Measurements from ENCODE around the gene GALNTL6.

The GALNTL6 gene

DNA sequence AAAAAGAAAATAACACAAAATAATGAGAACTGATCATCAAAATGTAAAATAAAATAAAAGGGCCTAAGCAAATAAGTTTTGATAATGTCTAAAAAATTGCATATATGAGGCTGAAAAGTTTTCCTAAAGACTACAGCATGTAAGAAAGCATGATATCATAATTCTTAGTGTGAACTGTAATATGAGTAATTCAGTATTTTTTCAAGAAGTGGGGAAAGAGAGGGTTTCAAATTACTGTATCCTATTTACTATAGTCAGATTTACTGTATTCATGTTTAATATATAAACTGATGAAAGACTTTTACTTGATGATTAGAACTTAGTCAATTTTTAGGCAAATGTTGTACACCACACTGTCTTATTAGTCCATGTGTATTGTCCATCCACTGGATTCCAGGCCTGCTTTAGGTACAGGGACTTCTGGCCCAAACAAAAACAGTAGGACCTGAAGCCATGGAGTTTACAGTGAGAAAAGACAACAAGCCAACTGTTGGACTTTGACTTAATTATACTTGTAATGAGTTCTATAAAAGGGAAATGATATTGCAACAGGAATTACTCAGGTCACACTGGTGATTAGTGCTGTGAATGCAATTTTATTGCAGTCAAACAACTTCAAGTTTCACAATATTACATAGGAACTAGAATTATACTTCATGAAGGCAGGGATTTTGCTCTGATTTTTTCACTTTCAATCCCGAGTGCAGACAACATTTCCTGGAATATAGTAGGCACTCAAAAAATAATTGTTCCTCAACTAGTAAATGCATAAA lies 837.7 kb downstream of the GALNTL6 start:
- no peaks in the 10 kb centered on the region for H3K27me3 ChIP-seq (ENCODE audit: control insufficient read depth in 1 of 2, insufficient read depth in 2 of 2, low read length in 2 of 2)
- H3K36me3 ChIP-seq (ENCODE audit: insufficient read depth, low read length), result no peaks in the 10 kb centered on the region
- no peak overlapping the region for H3K27ac ChIP-seq (ENCODE audit: low read depth, low read length)
- no peaks in the 10 kb centered on the region for H3K4me1 ChIP-seq (ENCODE audit: insufficient read depth, low read length)
- H3K9me3 ChIP-seq (ENCODE audit: low read length), result no peaks in the 10 kb centered on the region
- H3K9ac ChIP-seq (ENCODE audit: low read length), result no peak overlapping the region
- no peak overlapping the region for H3K4me3 ChIP-seq (ENCODE audit: low read depth in 1 of 2, low read length in 2 of 2)

GRCh38 chr4:172651961-172652360 lies 838.8 kb downstream of the GALNTL6 start:
- Histone ChIP-seq H3K27ac (ENCODE audit: low read depth, low read length) (no peak overlapping the region), H3K9ac (ENCODE audit: low read length) (no peak overlapping the region), H3K9me3 (ENCODE audit: low read length) (no peaks in the 10 kb centered on the region), H3K36me3 (ENCODE audit: insufficient read depth, low read length) (no peaks in the 10 kb centered on the region), H3K27me3 (ENCODE audit: control insufficient read depth in 1 of 2, insufficient read depth in 2 of 2, low read length in 2 of 2) (no peaks in the 10 kb centered on the region), H3K4me1 (ENCODE audit: insufficient read depth, low read length) (no peaks in the 10 kb centered on the region), H3K4me3 (ENCODE audit: low read depth in 1 of 2, low read length in 2 of 2) (no peak overlapping the region)

DNA sequence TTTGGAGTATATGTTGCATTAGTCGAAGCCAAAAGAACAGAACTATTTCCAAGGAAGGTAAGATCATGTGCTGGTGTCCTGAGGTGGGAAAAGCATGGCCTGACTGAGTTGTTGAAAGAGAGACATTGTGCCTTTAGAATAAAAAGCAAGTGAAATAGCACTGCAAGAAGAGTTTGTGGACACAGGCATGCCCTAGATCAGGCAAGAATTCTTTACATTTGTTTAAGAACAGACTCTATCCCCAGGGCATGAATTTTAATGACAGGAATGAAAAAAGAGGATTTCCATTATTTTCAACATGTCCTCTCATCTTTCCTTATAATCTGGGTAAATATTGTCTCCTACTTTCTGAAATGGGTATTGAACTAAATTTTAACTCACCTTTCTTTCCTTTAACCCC lies 839.2 kb downstream of the GALNTL6 start:
- Histone ChIP-seq H3K9ac (ENCODE audit: low read length) (no peak overlapping the region), H3K27me3 (ENCODE audit: control insufficient read depth in 1 of 2, insufficient read depth in 2 of 2, low read length in 2 of 2) (no peaks in the 10 kb centered on the region), H3K9me3 (ENCODE audit: low read length) (no peaks in the 10 kb centered on the region), H3K4me3 (ENCODE audit: low read depth in 1 of 2, low read length in 2 of 2) (no peak overlapping the region), H3K4me1 (ENCODE audit: insufficient read depth, low read length) (no peaks in the 10 kb centered on the region), H3K27ac (ENCODE audit: low read depth, low read length) (no peak overlapping the region), H3K36me3 (ENCODE audit: insufficient read depth, low read length) (no peaks in the 10 kb centered on the region)

DNA sequence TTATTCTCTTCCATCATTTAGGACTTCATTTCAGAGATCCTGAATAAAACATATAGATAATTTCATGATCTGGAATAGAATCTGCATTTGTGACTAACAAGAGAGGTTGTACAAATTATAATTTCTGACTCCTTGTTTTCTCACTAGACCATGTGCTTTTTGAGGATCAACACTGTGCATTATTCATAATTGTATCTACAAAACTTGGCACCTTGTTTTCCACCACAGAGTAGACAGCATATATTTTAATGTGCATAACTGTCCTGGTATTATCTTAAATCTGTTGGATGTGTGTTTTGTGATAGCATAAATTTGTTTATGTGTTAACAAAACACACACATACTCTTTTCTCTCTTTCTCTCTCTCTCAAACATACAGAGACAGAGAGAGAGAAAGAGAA lies 840.5 kb downstream of the GALNTL6 start:
- H3K36me3 ChIP-seq (ENCODE audit: insufficient read depth, low read length), result no peaks in the 10 kb centered on the region
- no peak overlapping the region for H3K27ac ChIP-seq (ENCODE audit: low read depth, low read length)
- no peak overlapping the region for H3K4me3 ChIP-seq (ENCODE audit: low read depth in 1 of 2, low read length in 2 of 2)
- H3K4me1 ChIP-seq (ENCODE audit: insufficient read depth, low read length), result no peaks in the 10 kb centered on the region
- H3K9me3 ChIP-seq (ENCODE audit: low read length), result no peaks in the 10 kb centered on the region
- H3K27me3 ChIP-seq (ENCODE audit: control insufficient read depth in 1 of 2, insufficient read depth in 2 of 2, low read length in 2 of 2), result no peaks in the 10 kb centered on the region
- H3K9ac ChIP-seq (ENCODE audit: low read length), result no peak overlapping the region

GRCh38 chr4:172654457-172654856 lies 841.3 kb downstream of the GALNTL6 start:
- no peaks in the 10 kb centered on the region for H3K9me3 ChIP-seq (ENCODE audit: low read length)
- no peak overlapping the region for H3K9ac ChIP-seq (ENCODE audit: low read length)
- no peaks in the 10 kb centered on the region for H3K36me3 ChIP-seq (ENCODE audit: insufficient read depth, low read length)
- H3K4me3 ChIP-seq (ENCODE audit: low read depth in 1 of 2, low read length in 2 of 2), result no peak overlapping the region
- no peak overlapping the region for H3K27ac ChIP-seq (ENCODE audit: low read depth, low read length)
- H3K27me3 ChIP-seq (ENCODE audit: control insufficient read depth in 1 of 2, insufficient read depth in 2 of 2, low read length in 2 of 2), result no peaks in the 10 kb centered on the region
- H3K4me1 ChIP-seq (ENCODE audit: insufficient read depth, low read length), result no peaks in the 10 kb centered on the region

DNA sequence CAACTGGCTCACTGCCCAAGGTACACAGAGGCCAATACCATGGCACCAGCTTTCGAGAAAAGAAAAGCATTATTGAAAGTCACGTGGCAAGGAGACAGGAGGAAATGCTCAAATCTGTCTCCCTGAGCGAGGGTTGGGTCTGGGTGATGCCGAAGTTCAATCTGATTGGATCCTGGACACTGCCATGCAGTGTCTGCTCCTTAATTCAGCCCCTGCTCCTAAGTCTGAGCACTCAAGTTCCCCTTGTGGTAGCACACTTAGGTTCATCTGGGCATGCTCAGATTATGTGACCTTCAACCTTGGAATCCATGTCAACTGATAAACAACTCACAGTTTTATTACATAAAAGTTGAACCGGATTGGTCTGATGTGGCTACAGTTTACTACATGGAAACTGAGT lies 842.9 kb downstream of the GALNTL6 start:
- no peaks in the 10 kb centered on the region for H3K36me3 ChIP-seq (ENCODE audit: insufficient read depth, low read length)
- H3K9me3 ChIP-seq (ENCODE audit: low read length), result no peaks in the 10 kb centered on the region
- H3K4me1 ChIP-seq (ENCODE audit: insufficient read depth, low read length), result no peaks in the 10 kb centered on the region
- no peak overlapping the region for H3K27ac ChIP-seq (ENCODE audit: low read depth, low read length)
- no peak overlapping the region for H3K9ac ChIP-seq (ENCODE audit: low read length)
- H3K27me3 ChIP-seq (ENCODE audit: control insufficient read depth in 1 of 2, insufficient read depth in 2 of 2, low read length in 2 of 2), result no peaks in the 10 kb centered on the region
- H3K4me3 ChIP-seq (ENCODE audit: low read depth in 1 of 2, low read length in 2 of 2), result no peak overlapping the region

DNA sequence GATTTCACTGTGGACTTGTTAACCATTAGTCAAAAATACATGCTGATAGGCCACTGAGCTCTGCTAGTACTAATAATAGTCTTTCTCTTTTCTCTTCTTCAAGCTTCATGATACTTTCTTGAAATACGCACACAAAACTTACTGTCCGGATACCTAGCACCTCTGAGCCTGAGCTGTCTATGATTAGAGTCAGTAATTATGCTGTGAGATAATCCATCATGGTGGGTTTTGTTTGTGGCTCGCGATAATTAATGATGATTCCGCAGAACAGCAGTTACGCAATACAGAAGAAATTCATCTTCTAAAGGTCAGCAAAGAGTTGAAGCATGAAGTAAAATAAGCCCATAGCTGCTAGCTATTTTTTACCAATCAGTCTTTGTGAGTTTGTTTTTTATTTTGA lies 843.9 kb downstream of the GALNTL6 start:
- H3K4me3 ChIP-seq (ENCODE audit: low read depth in 1 of 2, low read length in 2 of 2), result no peak overlapping the region
- no peaks in the 10 kb centered on the region for H3K36me3 ChIP-seq (ENCODE audit: insufficient read depth, low read length)
- H3K4me1 ChIP-seq (ENCODE audit: insufficient read depth, low read length), result no peaks in the 10 kb centered on the region
- H3K9ac ChIP-seq (ENCODE audit: low read length), result no peak overlapping the region
- H3K27ac ChIP-seq (ENCODE audit: low read depth, low read length), result no peak overlapping the region
- no peaks in the 10 kb centered on the region for H3K9me3 ChIP-seq (ENCODE audit: low read length)
- H3K27me3 ChIP-seq (ENCODE audit: control insufficient read depth in 1 of 2, insufficient read depth in 2 of 2, low read length in 2 of 2), result no peaks in the 10 kb centered on the region

DNA sequence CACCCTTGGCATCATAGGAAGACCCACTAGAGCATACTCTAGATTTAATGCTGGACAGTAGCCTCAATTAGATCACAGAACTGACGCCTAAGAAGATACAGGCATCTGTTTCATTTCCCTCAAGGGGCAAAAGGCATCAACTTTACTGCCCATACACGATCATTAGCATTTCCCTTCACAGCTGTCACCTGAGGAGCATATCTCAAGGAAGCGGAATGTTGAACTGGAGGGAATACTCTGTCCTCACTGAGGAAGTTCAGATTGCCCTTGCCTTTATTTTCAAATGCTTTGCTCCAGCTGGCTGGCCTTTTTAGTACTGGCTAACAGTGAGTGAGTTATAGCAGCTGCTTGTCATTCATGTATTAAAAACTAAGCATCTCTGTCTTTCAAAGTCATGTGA lies 847.0 kb downstream of the GALNTL6 start:
- H3K36me3 ChIP-seq (ENCODE audit: insufficient read depth, low read length), result no peaks in the 10 kb centered on the region
- H3K27me3 ChIP-seq (ENCODE audit: control insufficient read depth in 1 of 2, insufficient read depth in 2 of 2, low read length in 2 of 2), result no peaks in the 10 kb centered on the region
- H3K9ac ChIP-seq (ENCODE audit: low read length), result no peak overlapping the region
- H3K27ac ChIP-seq (ENCODE audit: low read depth, low read length), result no peak overlapping the region
- H3K4me1 ChIP-seq (ENCODE audit: insufficient read depth, low read length), result no peaks in the 10 kb centered on the region
- no peaks in the 10 kb centered on the region for H3K9me3 ChIP-seq (ENCODE audit: low read length)
- H3K4me3 ChIP-seq (ENCODE audit: low read depth in 1 of 2, low read length in 2 of 2), result no peak overlapping the region

GRCh38 chr4:172662113-172662512 lies 848.9 kb downstream of the GALNTL6 start:
- Histone ChIP-seq H3K9ac (ENCODE audit: low read length) (no peak overlapping the region), H3K4me1 (ENCODE audit: insufficient read depth, low read length) (no peaks in the 10 kb centered on the region), H3K27ac (ENCODE audit: low read depth, low read length) (no peak overlapping the region), H3K27me3 (ENCODE audit: control insufficient read depth in 1 of 2, insufficient read depth in 2 of 2, low read length in 2 of 2) (no peaks in the 10 kb centered on the region), H3K36me3 (ENCODE audit: insufficient read depth, low read length) (no peaks in the 10 kb centered on the region), H3K4me3 (ENCODE audit: low read depth in 1 of 2, low read length in 2 of 2) (no peak overlapping the region), H3K9me3 (ENCODE audit: low read length) (no peaks in the 10 kb centered on the region)

DNA sequence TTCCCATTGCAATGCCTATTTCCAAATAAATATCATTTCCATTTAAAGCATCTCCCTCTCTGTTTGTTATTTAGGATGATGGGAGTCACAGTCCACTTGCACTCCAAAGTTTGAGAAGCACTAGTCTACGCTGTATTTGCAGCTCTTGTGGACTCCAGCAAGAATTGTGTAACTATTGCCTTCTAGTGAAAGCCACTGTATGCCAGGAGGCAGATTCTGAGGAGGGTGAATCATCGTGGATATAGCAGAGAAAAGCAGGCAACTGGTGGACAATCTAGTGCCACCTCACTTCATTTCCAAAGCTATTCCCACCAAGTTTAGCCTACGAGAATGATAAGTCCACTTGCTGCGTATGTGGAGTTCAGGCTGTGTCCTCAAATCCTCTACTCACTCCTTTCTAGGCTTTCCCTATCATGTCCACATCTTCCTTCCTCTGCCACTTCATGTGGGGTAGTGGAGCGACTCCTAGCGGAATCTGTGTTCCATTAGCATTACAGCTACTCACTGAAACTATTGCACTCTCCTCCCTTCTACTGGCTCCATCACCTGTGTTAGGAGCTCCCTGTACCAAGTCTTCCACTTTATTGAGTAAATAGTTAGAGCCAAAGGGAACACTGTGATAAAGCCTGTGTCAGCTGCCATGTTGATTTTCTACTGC lies 853.6 kb downstream of the GALNTL6 start:
- Histone ChIP-seq H3K9ac (ENCODE audit: low read length) (no peak overlapping the region), H3K9me3 (ENCODE audit: low read length) (no peaks in the 10 kb centered on the region), H3K27ac (ENCODE audit: low read depth, low read length) (no peak overlapping the region), H3K4me3 (ENCODE audit: low read depth in 1 of 2, low read length in 2 of 2) (no peak overlapping the region), H3K4me1 (ENCODE audit: insufficient read depth, low read length) (no peaks in the 10 kb centered on the region), H3K36me3 (ENCODE audit: insufficient read depth, low read length) (no peaks in the 10 kb centered on the region), H3K27me3 (ENCODE audit: control insufficient read depth in 1 of 2, insufficient read depth in 2 of 2, low read length in 2 of 2) (no peaks in the 10 kb centered on the region)

GRCh38 chr4:172674811-172675210 lies 861.6 kb downstream of the GALNTL6 start:
- H3K9ac ChIP-seq (ENCODE audit: low read length), result no peak overlapping the region
- no peaks in the 10 kb centered on the region for H3K36me3 ChIP-seq (ENCODE audit: insufficient read depth, low read length)
- no peaks in the 10 kb centered on the region for H3K4me1 ChIP-seq (ENCODE audit: insufficient read depth, low read length)
- no peak overlapping the region for H3K27ac ChIP-seq (ENCODE audit: low read depth, low read length)
- no peak overlapping the region for H3K4me3 ChIP-seq (ENCODE audit: low read depth in 1 of 2, low read length in 2 of 2)
- H3K27me3 ChIP-seq (ENCODE audit: control insufficient read depth in 1 of 2, insufficient read depth in 2 of 2, low read length in 2 of 2), result no peaks in the 10 kb centered on the region
- H3K9me3 ChIP-seq (ENCODE audit: low read length), result no peaks in the 10 kb centered on the region

GRCh38 chr4:172675232-172675631 lies 862.0 kb downstream of the GALNTL6 start:
- no peaks in the 10 kb centered on the region for H3K36me3 ChIP-seq (ENCODE audit: insufficient read depth, low read length)
- no peaks in the 10 kb centered on the region for H3K27me3 ChIP-seq (ENCODE audit: control insufficient read depth in 1 of 2, insufficient read depth in 2 of 2, low read length in 2 of 2)
- H3K4me1 ChIP-seq (ENCODE audit: insufficient read depth, low read length), result no peaks in the 10 kb centered on the region
- H3K9me3 ChIP-seq (ENCODE audit: low read length), result no peaks in the 10 kb centered on the region
- H3K9ac ChIP-seq (ENCODE audit: low read length), result no peak overlapping the region
- H3K27ac ChIP-seq (ENCODE audit: low read depth, low read length), result no peak overlapping the region
- H3K4me3 ChIP-seq (ENCODE audit: low read depth in 1 of 2, low read length in 2 of 2), result no peak overlapping the region

Data from muscle layer of colon (tissue), 2 donors.